Nephron (organoid): ENCODE measurements around the gene STAT5A.

Experiments used
- H3K27ac Mint-ChIP-seq, 3 experiments: 2 replicates each; pipeline ENCODE4 v1.8.0; 2020; ENCODE audit warnings: mixed read lengths in 3 of 3, mild to moderate bottlenecking in 2 of 3, moderate library complexity in 1 of 3
- H3K27me3 Mint-ChIP-seq: 2 replicates; pipeline ENCODE4 v1.8.0; 2021; ENCODE audit warnings: low read depth, mild to moderate bottlenecking, moderate library complexity, mixed read lengths
- H3K36me3 Mint-ChIP-seq: 2 replicates; pipeline ENCODE4 v1.8.0; 2020; ENCODE audit warnings: low read depth, mixed read lengths
- H3K4me1 Mint-ChIP-seq: 2 replicates; pipeline ENCODE4 v1.8.0; 2020; ENCODE audit warnings: mixed read lengths
- H3K4me3 Mint-ChIP-seq, 3 experiments: 2 replicates each; pipeline ENCODE4 v1.8.0; 2020; ENCODE audit warnings: mild to moderate bottlenecking in 3 of 3, mixed read lengths in 3 of 3, moderate library complexity in 2 of 3
- H3K9me3 Mint-ChIP-seq: 2 replicates; pipeline ENCODE4 v1.8.0; 2020; ENCODE audit warnings: mixed read lengths
- CTCF ChIP-seq, 3 experiments: fragments of 200-600 bp; sonication (generic); IDR thresholded peaks; one replicate each; pipeline ENCODE4 v1.5.0; 2021; ENCODE audit warnings: antibody characterized with exemption in 3 of 3; ENCODE audit not compliant: unreplicated experiment in 3 of 3

The STAT5A gene

GRCh38 chr17:42286411-42287221, 1.7 kb upstream of the STAT5A start:
- no peak for TF ChIP-seq CTCF (IDR thresholded peaks at IDR 0.05; ENCODE audit: unreplicated experiment in 3 of 3)
- no peaks in the 10 kb centered on the region for H3K36me3 Mint-ChIP-seq
- peaks cover 15% of the 10 kb centered on the region for H3K4me1 Mint-ChIP-seq
- H3K9me3 Mint-ChIP-seq, result no peaks in the 10 kb centered on the region
- H3K27ac Mint-ChIP-seq, result peak overlapping the region; percentile 31 to 92 (median 83)
- H3K4me3 Mint-ChIP-seq, result peak overlapping the region; percentile 71 to 82 (median 73)
- H3K27me3 Mint-ChIP-seq, result no peaks in the 10 kb centered on the region

- peak overlapping the region; percentile 73 to 82 (median 80) for H3K4me3 Mint-ChIP-seq
- peak overlapping the region; percentile 31 to 92 (median 83) for H3K27ac Mint-ChIP-seq
- peaks cover 15% of the 10 kb centered on the region for H3K4me1 Mint-ChIP-seq
- no peaks in the 10 kb centered on the region for H3K9me3 Mint-ChIP-seq
- TF ChIP-seq CTCF (IDR thresholded peaks at IDR 0.05; ENCODE audit: unreplicated experiment in 3 of 3), result no peak
- no peaks in the 10 kb centered on the region for H3K36me3 Mint-ChIP-seq
- H3K27me3 Mint-ChIP-seq, result no peaks in the 10 kb centered on the region
Observed at GRCh38 chr17:42287305-42287976, 857 bp upstream of the STAT5A start.

GRCh38 chr17:42288803-42289610, 709 bp downstream of the STAT5A start:
- Mint-ChIP-seq H3K4me3 (peak overlapping the region; percentile 52 to 79 (median 77)), H3K36me3 (no peaks in the 10 kb centered on the region), H3K4me1 (peaks cover 15% of the 10 kb centered on the region), H3K27ac (peak overlapping the region in 2 of 3 experiments; percentile 50 to 83), H3K27me3 (no peaks in the 10 kb centered on the region), H3K9me3 (no peaks in the 10 kb centered on the region)
- no peak for TF ChIP-seq CTCF (IDR thresholded peaks at IDR 0.05; ENCODE audit: unreplicated experiment in 3 of 3)

- peaks cover 15% of the 10 kb centered on the region for H3K4me1 Mint-ChIP-seq
- H3K27ac Mint-ChIP-seq, result peak overlapping the region in 2 of 3 experiments; percentile 50 to 83
- no peaks in the 10 kb centered on the region for H3K36me3 Mint-ChIP-seq
- TF ChIP-seq CTCF (IDR thresholded peaks at IDR 0.05; ENCODE audit: unreplicated experiment in 3 of 3), result no peak
- peak overlapping the region; percentile 52 to 79 (median 77) for H3K4me3 Mint-ChIP-seq
- H3K27me3 Mint-ChIP-seq, result peaks cover 6% of the 10 kb centered on the region
- H3K9me3 Mint-ChIP-seq, result no peaks in the 10 kb centered on the region
Observed at GRCh38 chr17:42289611-42290181, 1.4 kb downstream of the STAT5A start.

GRCh38 chr17:42290577-42290976, 2.3 kb downstream of the STAT5A start:
- H3K27ac Mint-ChIP-seq, result no peak overlapping the region
- H3K27me3 Mint-ChIP-seq, result peaks cover 9% of the 10 kb centered on the region
- no peak for TF ChIP-seq CTCF (IDR thresholded peaks at IDR 0.05; ENCODE audit: unreplicated experiment in 3 of 3)
- H3K4me1 Mint-ChIP-seq, result peaks cover 15% of the 10 kb centered on the region
- peak overlapping the region in 1 of 3 experiments; percentile 52 for H3K4me3 Mint-ChIP-seq
- H3K36me3 Mint-ChIP-seq, result no peaks in the 10 kb centered on the region
- H3K9me3 Mint-ChIP-seq, result no peaks in the 10 kb centered on the region
